ENCODE measurements around the gene SOX15. TPM values are rescaled to one million over a fixed set of nuclear protein-coding genes. Genes with fewer than 3 reads are reported as not detected.

The SOX15 gene
- total RNA-seq, 1 donor from 2014 or later: 0.51 TPM

- Mint-ChIP-seq H3K36me3 (peaks cover 6% of the 10 kb centered on the region), H3K27me3 (ENCODE audit: insufficient read depth, low read depth) (peaks cover 9% of the 10 kb centered on the region), H3K9me3 (peaks cover 2% of the 10 kb centered on the region), H3K4me1 (peaks cover 38% of the 10 kb centered on the region), H3K4me3 (peak within 1 kb of the TSS; percentile 53), H3K27ac (peak within 1 kb of the TSS; percentile 78)
- peaks cover 4% of the 10 kb centered on the region for H3K4me1 ChIP-seq
- H3K4me2 ChIP-seq: no peak within 1 kb of the TSS
- no peaks in the 10 kb centered on the region for H3K79me2 ChIP-seq (ENCODE audit: low read depth)
- TF ChIP-seq EZH2 (IDR thresholded peaks at IDR 0.05) (no peak), CTCF (IDR thresholded peaks at IDR 0.05) (no peak), EZH2phosphoT487 (IDR thresholded peaks at IDR 0.05) (no peak)
- no peak within 1 kb of the TSS for H3K4me3 ChIP-seq
- no peaks in the 10 kb centered on the region for H4K20me1 ChIP-seq (ENCODE audit: low read depth)
- H3K36me3 ChIP-seq: no peaks in the 10 kb centered on the region
- H3F3A ChIP-seq (ENCODE audit: low read depth): peaks cover 13% of the 10 kb centered on the region
- no peaks in the 10 kb centered on the region for H3K27me3 ChIP-seq
- H2AFZ ChIP-seq (replicated peaks): no peak within 1 kb of the TSS
- no peak within 1 kb of the TSS for H3K27ac ChIP-seq
- no peak for DNase-seq (ENCODE audit: low spot score)
- H3K9me3 ChIP-seq (ENCODE audit: low read depth): no peaks in the 10 kb centered on the region
- H3K9ac ChIP-seq: no peak within 1 kb of the TSS
Observed at GRCh38 chr17:7629939-7630571, 40.2 kb upstream of the SOX15 start, which contains the start of gene SHBG. SHBG (plus strand) TSS chr17:7630135; CDS start chr17:7630173, 38 bp downstream.

- peaks cover 12% of the 10 kb centered on the region for H3K27me3 Mint-ChIP-seq (ENCODE audit: insufficient read depth, low read depth)
- H3K9ac ChIP-seq: peak within 1 kb of the TSS; percentile 88
- no peaks in the 10 kb centered on the region for H3K9me3 ChIP-seq (ENCODE audit: low read depth)
- no peaks in the 10 kb centered on the region for H4K20me1 ChIP-seq (ENCODE audit: low read depth)
- H3K4me1 Mint-ChIP-seq: peaks cover 24% of the 10 kb centered on the region
- peaks cover 13% of the 10 kb centered on the region for H3F3A ChIP-seq (ENCODE audit: low read depth)
- peak within 1 kb of the TSS; percentile 96 for H3K27ac Mint-ChIP-seq
- H3K27ac ChIP-seq: peak within 1 kb of the TSS; percentile 86
- H3K79me2 ChIP-seq (ENCODE audit: low read depth): no peaks in the 10 kb centered on the region
- H3K9me3 Mint-ChIP-seq: peaks cover 2% of the 10 kb centered on the region
- peaks cover 4% of the 10 kb centered on the region for H3K4me1 ChIP-seq
- peak within 1 kb of the TSS; percentile 95 for H3K4me3 Mint-ChIP-seq
- H3K36me3 Mint-ChIP-seq: peaks cover 6% of the 10 kb centered on the region
- H2AFZ ChIP-seq (replicated peaks): peak within 1 kb of the TSS; percentile 86
- DNase-seq (ENCODE audit: low spot score): peak; percentile 94
- no peaks in the 10 kb centered on the region for H3K27me3 ChIP-seq
- TF ChIP-seq EZH2 (IDR thresholded peaks at IDR 0.05) (peak; percentile 28), EZH2phosphoT487 (IDR thresholded peaks at IDR 0.05) (no peak)
- H3K36me3 ChIP-seq: no peaks in the 10 kb centered on the region
- peak within 1 kb of the TSS; percentile 86 for H3K4me2 ChIP-seq
- H3K4me3 ChIP-seq: peak within 1 kb of the TSS; percentile 92
Observed at GRCh38 chr17:7627250-7628121, 37.6 kb upstream of the SOX15 start, which contains the start of gene SAT2. SAT2 (minus strand) TSS chr17:7627821; CDS start chr17:7627635, 186 bp downstream.

- Histone ChIP-seq H3K4me3 (peak overlapping the region; percentile 92), H4K20me1 (ENCODE audit: low read depth) (no peaks in the 10 kb centered on the region), H2AFZ (replicated peaks) (peak overlapping the region; percentile 86), H3K27ac (no peak overlapping the region), H3K9me3 (ENCODE audit: low read depth) (no peaks in the 10 kb centered on the region), H3K27me3 (no peaks in the 10 kb centered on the region), H3K79me2 (ENCODE audit: low read depth) (no peaks in the 10 kb centered on the region), H3F3A (ENCODE audit: low read depth) (peaks cover 13% of the 10 kb centered on the region), H3K36me3 (no peaks in the 10 kb centered on the region), H3K9ac (peak overlapping the region; percentile 88), H3K4me1 (peaks cover 4% of the 10 kb centered on the region), H3K4me2 (peak overlapping the region; percentile 86)
- Mint-ChIP-seq H3K27ac (peak overlapping the region; percentile 96), H3K36me3 (peaks cover 6% of the 10 kb centered on the region), H3K9me3 (peaks cover 2% of the 10 kb centered on the region), H3K4me3 (peak overlapping the region; percentile 95), H3K27me3 (ENCODE audit: insufficient read depth, low read depth) (peaks cover 12% of the 10 kb centered on the region), H3K4me1 (peaks cover 22% of the 10 kb centered on the region)
- TF ChIP-seq EZH2phosphoT487 (IDR thresholded peaks at IDR 0.05): no peak
- TF ChIP-seq CTCF (IDR thresholded peaks at IDR 0.05): no peak
- TF ChIP-seq EZH2 (IDR thresholded peaks at IDR 0.05): no peak
- no peak for DNase-seq (ENCODE audit: low spot score)
Observed at GRCh38 chr17:7626956-7627249, 37.0 kb upstream of the SOX15 start.

Measured in neural progenitor cell (in vitro differentiated cells).